ENCODE data around the gene DEXI. TPM values are rescaled to one million over a fixed set of nuclear protein-coding genes. Genes with fewer than 3 reads are reported as not detected.
"Not testable (repeated sequence)": the region's sequence is repeated elsewhere in the genome, so short reads cannot be mapped to it uniquely, and the experiment has no call there.

Gene DEXI
- total RNA-seq, 1 donor from 2014 or later: 38.0 TPM

- H3K27me3 Mint-ChIP-seq: no peaks in the 10 kb centered on the region
- peaks cover 62% of the 10 kb centered on the region for H3K4me1 Mint-ChIP-seq
- no peak overlapping the region for H3K4me3 Mint-ChIP-seq
- intact Hi-C loops (cut with micrococcal nuclease): no loop called here
- H3K27ac Mint-ChIP-seq: no peak overlapping the region
- H3K36me3 Mint-ChIP-seq (ENCODE audit: low read depth): peaks cover 51% of the 10 kb centered on the region
- no peaks in the 10 kb centered on the region for H3K9me3 Mint-ChIP-seq
- no peak for DNase-seq
Observed at GRCh38 chr16:10934325-10935107, 7.8 kb downstream of the DEXI start.

DNA sequence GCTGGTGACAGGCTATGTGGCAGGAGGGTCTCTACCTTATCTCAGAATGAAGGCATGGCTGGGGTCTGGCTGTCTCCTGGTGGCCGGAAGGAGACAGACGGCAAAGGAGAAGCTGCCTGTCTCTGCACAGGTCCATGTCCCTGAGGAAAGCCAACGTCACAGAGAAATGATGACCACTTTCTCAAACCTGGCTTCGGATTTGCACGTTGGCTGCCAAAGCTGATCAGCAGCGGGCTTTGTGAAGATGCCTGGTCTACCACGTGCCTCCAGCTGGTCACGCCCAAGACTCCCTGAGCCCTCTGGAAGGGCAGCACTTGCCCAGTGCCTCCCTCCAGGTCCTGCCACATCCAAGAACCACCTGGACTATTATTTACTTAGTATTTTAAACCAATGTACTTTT is 8.4 kb downstream of the DEXI start:
- Mint-ChIP-seq H3K4me3 (no peak overlapping the region), H3K4me1 (peaks cover 55% of the 10 kb centered on the region), H3K27me3 (no peaks in the 10 kb centered on the region), H3K36me3 (ENCODE audit: low read depth) (peaks cover 46% of the 10 kb centered on the region), H3K9me3 (no peaks in the 10 kb centered on the region), H3K27ac (no peak overlapping the region)
- intact Hi-C loops (cut with micrococcal nuclease): no loop called here
- no peak for DNase-seq

DNA sequence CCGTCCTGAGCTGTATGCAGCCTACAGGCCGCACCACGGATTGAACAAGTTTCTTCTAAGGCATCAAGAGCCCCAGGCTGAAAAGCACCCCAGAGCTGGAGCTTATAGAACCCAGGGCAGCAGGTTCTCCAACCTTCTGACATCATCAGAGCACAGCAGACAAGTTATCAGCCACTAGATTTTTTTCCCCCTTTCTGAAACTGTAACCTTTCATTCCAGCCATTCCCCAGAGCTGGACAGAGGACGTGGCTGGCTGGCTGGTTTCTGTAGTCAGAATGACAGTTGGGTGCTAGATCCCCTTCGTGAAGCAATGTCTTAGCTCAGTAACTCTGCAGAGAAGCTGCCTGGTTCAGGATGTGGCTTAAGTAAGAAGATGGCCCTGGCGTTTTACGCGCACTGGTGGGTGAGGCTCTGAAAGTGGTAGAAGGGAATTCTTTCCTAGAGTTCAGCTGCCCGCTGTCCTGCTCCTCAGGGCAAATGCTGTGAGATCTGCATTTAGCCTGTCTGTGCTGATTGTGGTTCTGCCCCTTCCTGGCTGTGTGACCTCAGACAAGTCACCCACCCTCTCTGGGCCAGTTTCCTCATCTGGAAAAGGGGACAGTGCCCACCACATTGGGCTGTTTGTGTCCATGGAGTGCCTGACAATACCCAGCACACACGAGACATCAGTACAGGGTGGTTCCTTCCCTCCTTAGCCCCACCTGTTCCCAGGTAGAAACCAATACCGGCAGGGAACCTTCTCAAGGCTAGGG is 9.1 kb downstream of the DEXI start:
- H3K27ac Mint-ChIP-seq: no peak overlapping the region
- H3K9me3 Mint-ChIP-seq: no peaks in the 10 kb centered on the region
- DNase-seq: no peak
- H3K4me3 Mint-ChIP-seq: no peak overlapping the region
- peaks cover 48% of the 10 kb centered on the region for H3K4me1 Mint-ChIP-seq
- peaks cover 40% of the 10 kb centered on the region for H3K36me3 Mint-ChIP-seq (ENCODE audit: low read depth)
- intact Hi-C loops (cut with micrococcal nuclease): no loop called here
- H3K27me3 Mint-ChIP-seq: no peaks in the 10 kb centered on the region

DNA sequence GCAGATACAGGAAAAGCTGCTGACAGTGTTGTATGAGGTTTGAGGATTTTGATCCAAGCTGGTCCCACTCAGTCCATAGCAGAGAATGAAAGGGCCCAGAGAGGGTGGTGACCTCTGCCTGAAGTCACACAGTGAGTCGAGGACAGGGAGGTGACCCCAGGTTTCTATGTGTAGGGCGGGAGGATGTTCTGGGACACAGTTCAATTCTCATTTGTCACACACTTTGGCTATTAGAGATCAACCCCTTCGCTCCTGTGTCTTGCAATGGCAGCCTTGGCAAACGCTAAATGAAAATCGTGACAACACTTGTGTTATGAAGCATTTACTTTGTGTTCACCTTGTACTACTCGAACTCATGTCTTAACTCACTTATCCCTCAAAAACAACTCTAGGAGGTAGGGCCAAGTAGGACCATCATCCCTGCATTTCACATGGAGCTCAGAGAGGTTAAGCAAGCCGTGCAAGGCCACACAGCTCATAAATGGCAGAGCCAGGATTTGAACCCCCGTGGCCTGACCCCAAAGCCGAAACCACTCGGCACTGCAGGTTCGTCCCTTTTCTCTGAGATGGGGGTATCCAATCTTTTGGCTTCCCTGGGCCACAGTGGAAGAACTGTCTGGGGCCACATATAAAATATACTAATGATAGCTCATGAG is 10.2 kb downstream of the DEXI start:
- H3K27ac Mint-ChIP-seq: no peak overlapping the region
- H3K36me3 Mint-ChIP-seq (ENCODE audit: low read depth): peaks cover 46% of the 10 kb centered on the region
- no peaks in the 10 kb centered on the region for H3K9me3 Mint-ChIP-seq
- no peaks in the 10 kb centered on the region for H3K27me3 Mint-ChIP-seq
- DNase-seq: no peak
- no peak overlapping the region for H3K4me3 Mint-ChIP-seq
- H3K4me1 Mint-ChIP-seq: peaks cover 38% of the 10 kb centered on the region
- intact Hi-C loops (cut with micrococcal nuclease): no loop called here

- peaks cover 30% of the 10 kb centered on the region for H3K4me1 Mint-ChIP-seq
- no peak overlapping the region for H3K27ac Mint-ChIP-seq
- no peaks in the 10 kb centered on the region for H3K27me3 Mint-ChIP-seq
- H3K36me3 Mint-ChIP-seq (ENCODE audit: low read depth): peaks cover 43% of the 10 kb centered on the region
- no peak for DNase-seq
- H3K4me3 Mint-ChIP-seq: no peak overlapping the region
- intact Hi-C loops (cut with micrococcal nuclease): no loop called here
- H3K9me3 Mint-ChIP-seq: no peaks in the 10 kb centered on the region
Observed at GRCh38 chr16:10931134-10931533, 11.1 kb downstream of the DEXI start.

DNA sequence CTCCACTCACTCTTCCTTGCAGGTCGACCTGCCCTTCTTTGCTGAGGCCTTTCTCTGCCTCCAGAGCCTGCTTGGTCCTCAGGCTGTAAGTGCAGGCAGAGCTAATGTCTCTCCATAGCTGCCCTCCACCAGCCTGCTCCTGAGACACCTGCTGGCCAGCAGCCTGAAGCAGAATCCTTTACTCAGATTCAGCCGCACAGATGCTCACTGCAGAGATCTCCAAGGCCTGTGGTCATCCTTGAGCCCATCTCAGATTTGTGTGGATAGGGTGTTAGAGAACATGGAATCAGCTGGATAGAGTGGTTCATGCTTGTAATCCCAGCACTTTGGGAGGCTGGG is 11.5 kb downstream of the DEXI start:
- Mint-ChIP-seq H3K27ac (no peak overlapping the region), H3K4me3 (no peak overlapping the region), H3K27me3 (no peaks in the 10 kb centered on the region), H3K9me3 (no peaks in the 10 kb centered on the region), H3K36me3 (ENCODE audit: low read depth) (peaks cover 42% of the 10 kb centered on the region), H3K4me1 (peaks cover 26% of the 10 kb centered on the region)
- DNase-seq: no peak
- intact Hi-C loops (cut with micrococcal nuclease): no loop called here

DNA sequence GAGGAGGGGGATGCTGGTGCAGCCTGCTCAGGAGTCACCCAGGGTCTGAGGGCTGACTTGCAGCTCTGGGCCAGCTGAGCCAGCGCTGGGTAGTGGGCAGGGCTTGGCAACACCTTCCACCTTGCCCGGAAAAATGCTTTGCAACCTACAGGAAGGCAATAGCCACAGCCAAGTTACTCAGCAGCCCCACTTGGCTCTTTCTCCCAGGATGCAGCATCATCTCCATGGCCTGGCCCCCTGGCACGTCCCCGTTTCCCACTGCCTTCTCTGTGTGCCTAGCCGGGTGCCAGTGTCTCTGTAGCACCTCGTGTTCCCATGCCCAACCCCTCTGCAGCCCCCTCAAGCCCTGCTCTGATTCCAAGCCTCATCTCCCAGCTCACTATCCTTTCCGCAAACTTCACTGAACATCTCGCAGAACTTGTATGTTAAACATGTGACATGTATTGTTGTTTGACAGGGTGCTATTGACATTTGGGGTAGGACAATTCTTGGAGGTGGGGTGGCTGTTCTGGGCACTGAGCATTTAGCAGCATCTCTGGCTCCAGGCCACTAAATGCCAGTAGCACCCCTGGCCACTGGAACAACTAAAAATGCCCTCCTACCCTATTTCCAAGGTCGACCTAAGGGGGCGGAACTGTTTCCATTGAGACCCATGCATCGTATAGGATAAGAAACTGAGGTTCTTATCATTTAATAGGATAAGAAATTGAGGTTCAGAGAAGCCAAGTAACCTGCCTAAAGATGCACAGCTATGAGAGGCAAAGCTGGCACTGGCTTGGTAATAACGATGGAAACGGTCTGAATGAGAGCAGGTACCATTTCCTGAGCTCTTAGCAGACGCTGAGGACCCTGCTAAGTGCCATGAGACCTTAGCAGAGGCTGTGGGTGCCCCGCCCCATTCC is 12.2 kb downstream of the DEXI start:
- intact Hi-C loops (cut with micrococcal nuclease): no loop called here
- Mint-ChIP-seq H3K9me3 (no peaks in the 10 kb centered on the region), H3K4me3 (no peak overlapping the region), H3K27ac (peak overlapping the region; percentile 2), H3K36me3 (ENCODE audit: low read depth) (peaks cover 42% of the 10 kb centered on the region), H3K4me1 (peaks cover 22% of the 10 kb centered on the region), H3K27me3 (no peaks in the 10 kb centered on the region)
- no peak for DNase-seq

DNA sequence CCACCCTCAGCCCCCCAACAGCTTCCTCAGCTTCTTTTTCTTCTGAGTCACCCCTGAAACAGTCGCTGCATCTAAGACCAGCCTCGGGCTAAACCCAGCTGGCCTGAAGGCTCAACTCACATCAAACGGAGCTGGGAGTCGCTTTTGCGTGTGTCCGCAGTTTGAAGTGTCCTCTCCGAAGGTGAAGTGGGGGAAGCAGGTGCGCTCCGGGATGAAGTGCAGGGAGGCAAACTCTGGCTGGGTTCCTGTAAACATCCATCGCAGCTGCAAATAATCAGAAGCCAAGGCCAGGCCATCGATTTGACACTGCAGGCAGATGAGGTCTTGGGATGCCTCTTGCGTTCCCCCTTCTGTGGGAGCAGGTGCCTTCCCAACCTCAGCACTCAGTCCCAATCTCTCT is 13.2 kb downstream of the DEXI start:
- H3K27me3 Mint-ChIP-seq; H3K27ac Mint-ChIP-seq; DNase-seq; H3K9me3 Mint-ChIP-seq; H3K4me3 Mint-ChIP-seq; intact Hi-C loops (cut with micrococcal nuclease): not testable (repeated sequence)
- peaks cover 42% of the 10 kb centered on the region for H3K36me3 Mint-ChIP-seq (ENCODE audit: low read depth)
- peaks cover 15% of the 10 kb centered on the region for H3K4me1 Mint-ChIP-seq

DNA sequence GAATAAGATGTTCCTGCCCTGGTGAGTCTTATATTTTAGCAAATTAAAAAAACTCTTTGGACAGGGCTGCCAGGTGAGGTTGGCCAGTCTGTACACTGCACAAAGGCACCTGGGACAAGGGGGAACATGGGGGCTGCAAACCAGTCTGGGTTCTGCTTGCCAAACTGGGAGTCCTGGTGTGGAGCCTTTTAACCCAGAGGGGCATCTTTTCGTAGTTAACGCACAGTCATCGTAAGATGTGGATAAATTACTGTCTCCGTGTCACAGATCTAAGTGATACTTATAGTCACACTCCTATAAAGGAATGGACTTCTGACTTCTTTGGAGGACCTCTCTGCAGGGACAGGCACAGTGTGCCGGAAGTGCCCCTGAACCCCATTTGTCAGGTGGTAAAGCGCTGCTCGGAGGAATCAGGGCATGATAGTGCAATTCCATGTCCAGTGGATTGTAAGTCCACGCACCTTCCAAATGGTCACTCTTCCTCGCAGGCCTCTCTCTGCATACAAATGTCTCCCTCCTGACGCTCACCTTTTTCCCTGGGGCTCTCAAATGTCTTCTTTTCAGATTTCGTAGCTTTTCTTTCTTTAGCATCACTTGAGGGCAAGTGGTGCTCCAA is 14.7 kb downstream of the DEXI start:
- Mint-ChIP-seq H3K4me3 (no peak overlapping the region), H3K27ac (no peak overlapping the region), H3K36me3 (ENCODE audit: low read depth) (peaks cover 34% of the 10 kb centered on the region), H3K4me1 (peaks cover 7% of the 10 kb centered on the region), H3K9me3 (no peaks in the 10 kb centered on the region), H3K27me3 (no peaks in the 10 kb centered on the region)
- no peak for DNase-seq
- intact Hi-C loops (cut with micrococcal nuclease): no loop called here

GRCh38 chr16:10926867-10927266 is 15.4 kb downstream of the DEXI start:
- intact Hi-C loops (cut with micrococcal nuclease): no loop called here
- no peak overlapping the region for H3K4me3 Mint-ChIP-seq
- DNase-seq: no peak
- peaks cover 30% of the 10 kb centered on the region for H3K36me3 Mint-ChIP-seq (ENCODE audit: low read depth)
- no peaks in the 10 kb centered on the region for H3K27me3 Mint-ChIP-seq
- no peaks in the 10 kb centered on the region for H3K9me3 Mint-ChIP-seq
- no peak overlapping the region for H3K27ac Mint-ChIP-seq
- H3K4me1 Mint-ChIP-seq: peaks cover 5% of the 10 kb centered on the region

GRCh38 chr16:10926094-10926493 is 16.2 kb downstream of the DEXI start:
- peaks cover 27% of the 10 kb centered on the region for H3K36me3 Mint-ChIP-seq (ENCODE audit: low read depth)
- H3K4me1 Mint-ChIP-seq: peaks cover 5% of the 10 kb centered on the region
- no peaks in the 10 kb centered on the region for H3K9me3 Mint-ChIP-seq
- H3K27ac Mint-ChIP-seq: no peak overlapping the region
- DNase-seq: no peak
- no peak overlapping the region for H3K4me3 Mint-ChIP-seq
- intact Hi-C loops (cut with micrococcal nuclease): no loop called here
- H3K27me3 Mint-ChIP-seq: no peaks in the 10 kb centered on the region

DNA sequence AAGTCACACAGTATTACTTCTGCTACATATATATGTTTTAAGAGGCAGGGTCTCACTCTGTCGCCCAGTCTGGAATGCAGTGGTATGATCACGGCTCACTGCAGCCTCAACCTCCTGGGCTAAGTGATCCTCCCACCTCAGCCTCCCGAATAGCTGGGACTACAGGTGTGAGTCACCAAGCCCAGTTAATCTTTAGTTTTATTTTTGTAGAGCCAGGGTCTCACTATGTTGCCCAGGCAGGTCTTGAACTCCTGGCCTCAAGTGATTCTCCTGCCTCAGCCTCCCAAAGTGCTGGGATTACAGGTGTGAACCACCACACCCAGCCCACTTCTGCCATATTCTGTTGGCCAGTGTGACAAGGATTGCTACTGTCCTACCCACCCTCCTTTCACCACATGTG is 17.0 kb downstream of the DEXI start:
- DNase-seq; H3K4me3 Mint-ChIP-seq; H3K9me3 Mint-ChIP-seq; H3K4me1 Mint-ChIP-seq; H3K27me3 Mint-ChIP-seq; intact Hi-C loops (cut with micrococcal nuclease); H3K27ac Mint-ChIP-seq: not testable (repeated sequence)
- peaks cover 26% of the 10 kb centered on the region for H3K36me3 Mint-ChIP-seq (ENCODE audit: low read depth)

GRCh38 chr16:10923650-10924214 is 18.5 kb downstream of the DEXI start:
- Mint-ChIP-seq H3K4me1 (peaks cover 2% of the 10 kb centered on the region), H3K9me3 (no peaks in the 10 kb centered on the region), H3K27ac (no peak overlapping the region), H3K36me3 (ENCODE audit: low read depth) (peaks cover 24% of the 10 kb centered on the region), H3K27me3 (no peaks in the 10 kb centered on the region), H3K4me3 (no peak overlapping the region)
- no peak for DNase-seq
- intact Hi-C loops (cut with micrococcal nuclease): no loop called here

All from activated CD4-positive, alpha-beta T cell treated with anti-CD3 and anti-CD28 coated beads, Interleukin-2, amount 10 ng/mL, durations not matched to agents 24 days and 14 days (primary cell).